GM23338 (cell line): ENCODE measurements around the gene BTBD1. TPM values are rescaled to one million over a fixed set of nuclear protein-coding genes. Genes with fewer than 3 reads are reported as not detected.

Source experiments
- CREB1 ChIP-seq: fragments of 250-450 bp; sonication (Bioruptor Pico); IDR thresholded peaks from 2 replicates; pipeline ENCODE4 v1.5.0; 2020; ENCODE audit warnings: low read depth, mild to moderate bottlenecking, moderate library complexity
- CTCF ChIP-seq, 2 experiments: fragments of 200-600 bp in 1 of 2; sonication (generic) in 1 of 2; conservative IDR thresholded peaks; 2 replicates each; pipeline versions ENCODE4 v1.5.1 to v1.6.1; 2016 to 2017; ENCODE audit warnings: antibody characterized with exemption in 2 of 2, low read depth in 2 of 2, mild to moderate bottlenecking in 2 of 2, moderate library complexity in 1 of 2
- ETS1 ChIP-seq: IDR thresholded peaks from 2 replicates; pipeline ENCODE4 v1.6.1; 2016; ENCODE audit warnings: antibody characterized with exemption
- EZH2phosphoT487 ChIP-seq: fragments of 200-600 bp; sonication (generic); IDR thresholded peaks from one replicate; pipeline ENCODE4 v1.8.1; 2018; ENCODE audit warnings: antibody characterized with exemption; ENCODE audit not compliant: unreplicated experiment
- POLR2AphosphoS5 ChIP-seq: IDR thresholded peaks from 2 replicates; pipeline ENCODE4 v1.6.1; 2016; ENCODE audit warnings: antibody characterized with exemption, low read depth
- STAT1 ChIP-seq: IDR thresholded peaks from one replicate; pipeline ENCODE4 v1.6.1; 2016; ENCODE audit warnings: antibody characterized with exemption; ENCODE audit not compliant: unreplicated experiment
- ZNF462 ChIP-seq: fragments of 250-450 bp; sonication (Bioruptor Pico); IDR thresholded peaks from 2 replicates; pipeline ENCODE4 v1.5.0; 2020; ENCODE audit warnings: mild to moderate bottlenecking, moderate library complexity
- polyA plus RNA-seq: library from polyadenylated mRNA; unstranded; fragments of >200 nt; fragmentation: Nextera tagmentation; extraction: Ambion mirVana; gene quantifications from 2 replicates; pipeline ENCODE4 v1.2.1, GENCODE V29; 2016
- total RNA-seq: library from RNA; depleted of rRNA; stranded (reverse); fragments of >200 nt; shearing (Covaris generic); gene quantifications from 2 replicates; pipeline ENCODE4 v1.2.3, GENCODE V29; 2014

BTBD1 gene
- total and polyA plus RNA-seq, 2 experiments from 2014 or later: 12.6 to 66.1 TPM

GRCh38 chr15:83110381-83110780 lies 43.3 kb upstream of the BTBD1 start (continued):
- TF ChIP-seq ZNF462 (CRISPR knock-in tag) (no peak), CTCF (conservative IDR thresholded peaks at IDR 0.05; ENCODE audit: low read depth in 2 of 2) (no peak), STAT1 (no peak), EZH2phosphoT487 (no peak), ETS1 (no peak), POLR2AphosphoS5 (no peak), CREB1 (CRISPR knock-in tag) (no peak)
